Neural progenitor cell (in vitro differentiated cells): ENCODE results near the gene PITPNM1.

Experiments
- CTCF ChIP-seq: fragments of 200-600 bp; sonication (generic); IDR thresholded peaks from 2 replicates; pipeline ENCODE4 v1.5.1; 2017; ENCODE audit warnings: antibody characterized with exemption, mild to moderate bottlenecking
- EZH2 ChIP-seq: fragments of 200-600 bp; sonication (generic); IDR thresholded peaks from 2 replicates; pipeline ENCODE4 v1.6.1; 2017; ENCODE audit warnings: antibody characterized with exemption, mild to moderate bottlenecking, moderate library complexity

GRCh38 chr11:67465189-67465510, 40.0 kb downstream of the PITPNM1 start:
- TF ChIP-seq CTCF (no peak), EZH2 (no peak)
